NOMO-1 treated with dmso at 0.1 percent for 144 hours (cell line): ENCODE measurements around the gene CHD3.
"Not testable (repeated sequence)": the region's sequence is repeated elsewhere in the genome, so short reads cannot be mapped to it uniquely, and the experiment has no call there.

Source experiments
- DNase-seq: peaks from one replicate; lab custom pipeline; 2025; ENCODE audit not compliant: unreplicated experiment; lab: John Stamatoyannopoulos, UW

CHD3 gene

GRCh38 chr17:7849751-7850504 is 38.7 kb upstream of the CHD3 start:
- DNase-seq: no peak

GRCh38 chr17:7850701-7851437 is 37.7 kb upstream of the CHD3 start:
- no peak for DNase-seq

- peak; percentile 80 for DNase-seq
Observed at GRCh38 chr17:7851438-7852261, 36.9 kb upstream of the CHD3 start.

- DNase-seq: no peak
Observed at GRCh38 chr17:7852262-7852670, 36.3 kb upstream of the CHD3 start.

GRCh38 chr17:7852919-7853690 is 35.5 kb upstream of the CHD3 start:
- no peak for DNase-seq

- no peak for DNase-seq
Observed at GRCh38 chr17:7853691-7854038, 34.9 kb upstream of the CHD3 start.

DNA sequence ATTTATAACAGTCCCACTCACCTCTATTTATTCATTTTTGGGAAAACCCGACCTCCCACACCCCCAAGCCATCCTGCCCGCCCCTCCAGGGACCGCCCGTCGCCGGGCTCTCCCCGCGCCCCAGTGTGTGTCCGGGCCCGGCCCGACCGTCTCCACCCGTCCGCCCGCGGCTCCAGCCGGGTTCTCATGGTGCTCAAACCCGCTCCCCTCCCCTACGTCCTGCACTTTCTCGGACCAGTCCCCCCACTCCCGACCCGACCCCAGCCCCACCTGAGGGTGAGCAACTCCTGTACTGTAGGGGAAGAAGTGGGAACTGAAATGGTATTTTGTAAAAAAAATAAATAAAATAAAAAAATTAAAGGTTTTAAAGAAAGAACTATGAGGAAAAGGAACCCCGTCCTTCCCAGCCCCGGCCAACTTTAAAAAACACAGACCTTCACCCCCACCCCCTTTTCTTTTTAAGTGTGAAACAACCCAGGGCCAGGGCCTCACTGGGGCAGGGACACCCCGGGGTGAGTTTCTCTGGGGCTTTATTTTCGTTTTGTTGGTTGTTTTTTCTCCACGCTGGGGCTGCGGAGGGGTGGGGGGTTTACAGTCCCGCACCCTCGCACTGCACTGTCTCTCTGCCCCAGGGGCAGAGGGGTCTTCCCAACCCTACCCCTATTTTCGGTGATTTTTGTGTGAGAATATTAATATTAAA is 34.4 kb upstream of the CHD3 start:
- DNase-seq: no peak

DNA sequence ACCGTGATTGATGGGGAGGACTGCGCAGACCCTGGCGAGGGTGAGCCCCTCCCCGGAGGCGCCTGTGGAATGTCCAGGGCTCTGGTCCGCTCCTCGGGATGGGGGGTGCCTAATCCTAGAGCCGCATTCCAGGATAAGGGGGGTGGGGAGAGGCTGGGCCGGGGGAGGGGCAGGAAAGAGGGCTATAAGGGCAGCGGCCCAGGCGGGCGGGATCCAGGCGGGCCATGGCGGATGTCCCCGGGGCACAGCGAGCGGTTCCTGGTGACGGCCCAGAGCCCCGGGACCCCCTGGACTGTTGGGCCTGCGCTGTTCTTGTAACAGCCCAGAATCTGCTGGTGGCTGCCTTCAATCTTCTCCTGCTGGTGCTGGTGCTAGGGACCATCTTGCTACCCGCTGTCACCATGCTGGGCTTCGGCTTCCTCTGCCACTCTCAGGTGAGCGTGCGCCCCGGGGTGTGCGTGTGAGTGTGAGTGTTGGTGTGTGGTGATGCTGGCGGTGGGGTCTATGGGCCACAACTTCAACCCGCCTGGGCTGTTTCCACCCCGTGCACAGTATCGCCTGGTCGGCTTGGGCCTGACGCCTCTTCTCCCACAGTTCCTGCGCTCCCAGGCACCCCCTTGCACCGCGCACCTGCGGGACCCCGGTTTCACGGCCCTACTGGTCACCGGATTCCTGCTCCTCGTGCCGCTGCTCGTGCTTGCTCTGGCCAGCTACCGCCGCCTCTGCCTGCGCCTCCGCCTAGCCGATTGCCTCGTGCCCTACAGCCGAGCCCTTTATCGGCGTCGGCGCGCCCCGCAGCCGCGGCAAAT is 33.5 kb upstream of the CHD3 start, which contains the start of gene TMEM88:
TMEM88 (plus strand) TSS at position 216 of the 809 bp plus-strand sequence; CDS start at position 225, 9 bp downstream.
- DNase-seq: no peak

DNA sequence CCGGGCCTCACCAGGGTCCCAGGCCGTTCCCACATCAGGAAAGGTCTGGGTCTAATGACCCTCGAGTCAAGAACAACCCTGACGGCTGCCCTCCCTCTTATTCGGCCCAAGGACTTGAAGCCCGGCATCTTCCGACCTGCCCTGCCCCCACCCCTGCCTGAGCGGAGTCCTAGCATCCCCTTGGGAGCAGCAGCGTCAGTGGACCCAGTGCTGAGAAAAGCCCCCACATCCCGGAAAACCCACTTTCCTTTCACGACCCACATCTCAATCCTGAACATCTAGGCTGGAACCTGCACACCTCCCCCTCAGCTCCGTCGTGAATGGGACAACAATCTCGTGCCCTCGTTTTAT is 33.0 kb upstream of the CHD3 start:
- no peak for DNase-seq

GRCh38 chr17:7856011-7856810 is 32.4 kb upstream of the CHD3 start:
- DNase-seq: peak; percentile 57

DNA sequence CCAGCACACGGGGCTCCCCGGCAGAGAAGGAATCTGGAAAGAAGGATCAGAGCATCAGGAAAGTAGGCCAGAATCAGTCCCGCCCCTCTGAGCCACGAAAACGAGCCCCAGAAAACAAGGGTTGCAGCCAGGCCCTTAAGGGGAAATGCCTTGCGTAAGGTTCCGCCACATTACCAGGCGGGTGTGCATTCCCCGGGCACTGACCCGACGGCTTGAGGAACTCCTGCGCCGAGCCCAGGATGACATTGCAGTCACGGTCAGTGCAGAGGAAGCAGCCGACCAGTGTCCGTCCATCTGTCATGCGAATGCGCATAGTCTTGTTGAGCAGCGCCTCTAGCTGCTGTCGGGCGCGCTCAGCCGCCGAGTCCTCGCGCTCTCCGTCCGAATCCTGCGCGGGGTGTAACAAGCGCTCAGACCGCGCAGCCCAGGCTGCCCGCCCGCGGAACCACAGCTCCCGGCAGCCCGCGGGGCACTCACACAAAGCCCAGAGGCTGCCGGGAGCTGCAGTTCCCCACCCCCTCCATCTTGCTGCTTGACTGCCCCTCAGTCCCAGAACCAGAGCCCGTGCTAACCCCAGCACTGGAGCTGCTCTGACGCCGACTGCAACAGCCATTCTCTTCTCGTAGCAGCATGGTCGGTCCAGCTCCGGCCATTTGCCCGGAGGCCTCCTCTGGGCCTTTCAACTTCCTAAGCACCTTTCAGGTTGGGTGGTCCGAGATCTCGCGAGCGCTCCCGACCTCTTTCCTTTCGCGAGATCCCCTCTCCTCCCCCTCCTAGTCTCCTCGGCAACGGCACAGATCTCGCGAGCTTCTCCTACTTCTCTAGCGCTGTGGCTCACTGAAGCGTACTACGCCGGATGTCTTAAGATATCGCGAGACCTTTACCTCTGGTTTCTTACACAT is 31.5 kb upstream of the CHD3 start, which contains the start of gene NAA38:
NAA38 (minus strand) TSS at position 749 of the 902 bp plus-strand sequence; CDS start at position 653, 96 bp downstream.
- DNase-seq: peak; percentile 97

GRCh38 chr17:7857713-7858521 is 30.7 kb upstream of the CHD3 start, which contains the start of gene CYB5D1:
CYB5D1 (plus strand) TSS chr17:7858003; CDS start chr17:7858135, 132 bp downstream.
- DNase-seq: peak; percentile 86

- no peak for DNase-seq
Observed at GRCh38 chr17:7858522-7858810, 30.1 kb upstream of the CHD3 start.

DNA sequence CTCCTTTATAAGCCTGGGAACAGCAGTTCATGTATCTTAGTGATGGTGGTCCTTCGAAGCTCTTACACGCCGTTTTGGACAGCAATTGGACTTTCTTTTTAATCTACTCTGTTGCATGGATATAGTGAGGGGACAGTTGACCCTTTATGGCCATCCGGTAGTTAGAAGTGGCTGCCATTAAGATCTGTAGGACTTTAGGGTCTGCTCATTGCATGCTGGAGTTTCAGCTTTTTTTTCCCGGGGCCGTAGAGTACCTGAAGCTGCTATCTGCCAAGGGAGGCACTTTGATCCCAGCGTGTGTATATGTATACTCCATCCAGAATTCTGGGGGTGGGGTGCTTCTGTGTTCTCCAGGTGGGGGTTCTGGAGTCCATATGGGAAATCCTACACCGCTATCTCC is 29.6 kb upstream of the CHD3 start:
- DNase-seq: no peak

DNA sequence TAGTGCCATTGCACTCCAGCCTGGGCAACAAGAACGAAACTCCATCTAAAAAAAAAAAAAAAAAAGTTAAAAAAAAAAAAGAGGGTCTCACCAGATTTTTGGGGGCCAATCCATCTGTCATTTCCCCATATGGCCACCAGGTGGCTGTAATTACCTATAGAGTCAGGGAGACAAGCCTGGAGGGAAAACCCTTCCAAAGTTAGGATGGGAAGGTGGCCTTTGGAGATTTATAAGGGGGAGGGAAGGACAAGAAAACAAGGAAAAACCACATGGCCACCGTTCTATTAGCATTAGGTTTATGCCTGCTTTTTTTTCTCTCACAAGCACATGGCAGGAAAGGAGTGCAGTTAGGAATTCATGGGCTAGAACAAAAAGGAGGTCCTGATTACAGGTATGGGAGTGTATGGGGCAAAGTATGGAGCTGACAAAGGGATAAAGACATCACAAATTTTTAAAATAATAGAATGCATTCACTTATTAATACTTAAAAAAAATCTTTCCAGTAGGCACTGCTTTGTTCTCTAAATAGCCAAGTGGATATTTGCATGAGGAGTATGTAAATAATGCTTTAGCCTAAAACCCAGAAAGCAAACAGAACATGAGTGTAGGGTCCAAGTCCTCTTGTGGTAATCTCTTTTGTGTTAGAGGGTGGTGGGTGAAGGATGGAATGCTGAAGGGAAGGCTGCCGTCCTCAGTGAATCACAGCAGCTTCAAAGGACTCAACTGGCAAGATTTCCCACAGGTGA is 25.7 kb upstream of the CHD3 start:
- no peak for DNase-seq

GRCh38 chr17:7864384-7864783 is 24.2 kb upstream of the CHD3 start:
- DNase-seq: not testable (repeated sequence)
